K562 (cell line): ENCODE data around the gene NDUFAB1. TPM values are rescaled to one million over a fixed set of nuclear protein-coding genes. Genes with fewer than 3 reads are reported as not detected.

Source experiments
- ARID4B ChIP-seq: sonication (generic); formaldehyde crosslinking; IDR thresholded peaks from 2 replicates; pipeline ENCODE4 v1.8.0; 2022; ENCODE audit warnings: mild to moderate bottlenecking, missing genetic modification reagents
- CBFA2T2 ChIP-seq: fragments of 450-650 bp; conservative IDR thresholded peaks from 2 replicates; pipeline ENCODE4 v1.6.1; 2017; ENCODE audit warnings: mild to moderate bottlenecking
- CREB3L1 ChIP-seq: fragments of 450-650 bp; IDR thresholded peaks from 2 replicates; pipeline ENCODE4 v1.6.1; 2014; ENCODE audit warnings: low read depth, mild to moderate bottlenecking, moderate library complexity, borderline replicate concordance
- CREBBP ChIP-seq: IDR thresholded peaks from one replicate; pipeline ENCODE4 v1.6.1; 2012; ENCODE audit warnings: low read depth, mild to moderate bottlenecking, control low read depth, inconsistent platforms, low read length
- CREM ChIP-seq: IDR thresholded peaks from 2 replicates; pipeline ENCODE4 v1.6.1; 2014; ENCODE audit warnings: antibody characterized with exemption, low read depth
- HDAC2 ChIP-seq: fragments of 450-650 bp; IDR thresholded peaks from 2 replicates; pipeline ENCODE4 v1.6.1; 2016; ENCODE audit warnings: mild to moderate bottlenecking
- HDAC3 ChIP-seq: fragments of 450-650 bp; IDR thresholded peaks from 2 replicates; pipeline ENCODE4 v1.6.1; 2018; ENCODE audit warnings: borderline replicate concordance, mild to moderate bottlenecking, moderate library complexity; ENCODE audit not compliant: partially characterized antibody
- LARP7 ChIP-seq: fragments of 450-650 bp; IDR thresholded peaks from 2 replicates; pipeline ENCODE4 v1.6.1; 2016
- MYNN ChIP-seq, 2 experiments: sonication (generic); formaldehyde crosslinking in 1 of 2; IDR thresholded peaks; 2 replicates each; pipeline versions ENCODE4 v1.5.0 to v1.6.1; 2016 to 2020; ENCODE audit warnings: antibody characterized with exemption in 1 of 2, missing genetic modification reagents in 1 of 2
- NFE2 ChIP-seq: IDR thresholded peaks from 2 replicates; pipeline ENCODE4 v1.6.1; 2014; ENCODE audit warnings: antibody characterized with exemption, low read depth
- SIN3B ChIP-seq: fragments of 450-650 bp; IDR thresholded peaks from 2 replicates; pipeline ENCODE4 v1.6.1; 2017; ENCODE audit warnings: low read depth, mild to moderate bottlenecking, moderate library complexity
- SMARCE1 ChIP-seq: fragments of 450-650 bp; IDR thresholded peaks from 2 replicates; pipeline ENCODE4 v1.7.1; 2016; ENCODE audit warnings: mild to moderate bottlenecking
- SP2 ChIP-seq: IDR thresholded peaks from 2 replicates; pipeline ENCODE4 v1.6.1; 2011; ENCODE audit warnings: mild to moderate bottlenecking, low read depth, low read length, moderate library complexity; ENCODE audit not compliant: poor library complexity, severe bottlenecking; ENCODE audit errors: extremely low read depth
- XRCC5 ChIP-seq: fragments of 200-400 bp; formaldehyde crosslinking; IDR thresholded peaks from 2 replicates; pipeline ENCODE4 v1.6.1; 2017; ENCODE audit warnings: low read depth, mild to moderate bottlenecking, low read length
- ZNF512 ChIP-seq: IDR thresholded peaks from 2 replicates; pipeline ENCODE4 v1.6.1; 2016; ENCODE audit warnings: missing genetic modification characterization, missing compliant biosample characterization
- polyA plus RNA-seq, 8 experiments: library from polyadenylated mRNA; depleted of rRNA in 4 of 8; stranded (reverse) in 5 of 8; unstranded in 3 of 8; fragments of >200 nt; fragmentation: Nextera tagmentation in 2 of 8; fragmentation: Illumina TruSeq in 1 of 8; extraction: Ambion mirVana in 2 of 8; extraction: Trizol in 1 of 8; gene quantifications; 2 replicates each; pipeline versions ENCODE4 v1.2.1 to v1.2.3, GENCODE V29; 2011 to 2014; ENCODE audit warnings: inconsistent platforms in 1 of 8, missing spikeins in 1 of 8
- total RNA-seq, 7 experiments: library from RNA; depleted of rRNA in 6 of 7; stranded (reverse); fragments of >200 nt in 6 of 7; fragmentation: Illumina TruSeq in 2 of 7; extraction: Trizol in 2 of 7; gene quantifications; 2 replicates each; pipeline versions ENCODE4 v1.2.1 to v1.2.3, GENCODE V29; 2011 to 2021; ENCODE audit warnings: low replicate concordance in 1 of 7
- TF ChIP-seq, protein P1 (sequence below): fragments of 450-650 bp; IDR thresholded peaks from 2 replicates; pipeline ENCODE4 v1.6.1; 2016; ENCODE audit warnings: missing biosample characterization, missing genetic modification characterization
- TF ChIP-seq, protein P2 (sequence below): fragments of 450-650 bp; IDR thresholded peaks from 2 replicates; pipeline ENCODE4 v1.7.0; 2016; ENCODE audit warnings: borderline replicate concordance

NDUFAB1 gene
- total and polyA plus RNA-seq, 9 of the 15 experiments (the other 6 are each of a cell fraction or from before 2014, with no cell fraction given) = 123 to 481 (median 238) TPM

DNA sequence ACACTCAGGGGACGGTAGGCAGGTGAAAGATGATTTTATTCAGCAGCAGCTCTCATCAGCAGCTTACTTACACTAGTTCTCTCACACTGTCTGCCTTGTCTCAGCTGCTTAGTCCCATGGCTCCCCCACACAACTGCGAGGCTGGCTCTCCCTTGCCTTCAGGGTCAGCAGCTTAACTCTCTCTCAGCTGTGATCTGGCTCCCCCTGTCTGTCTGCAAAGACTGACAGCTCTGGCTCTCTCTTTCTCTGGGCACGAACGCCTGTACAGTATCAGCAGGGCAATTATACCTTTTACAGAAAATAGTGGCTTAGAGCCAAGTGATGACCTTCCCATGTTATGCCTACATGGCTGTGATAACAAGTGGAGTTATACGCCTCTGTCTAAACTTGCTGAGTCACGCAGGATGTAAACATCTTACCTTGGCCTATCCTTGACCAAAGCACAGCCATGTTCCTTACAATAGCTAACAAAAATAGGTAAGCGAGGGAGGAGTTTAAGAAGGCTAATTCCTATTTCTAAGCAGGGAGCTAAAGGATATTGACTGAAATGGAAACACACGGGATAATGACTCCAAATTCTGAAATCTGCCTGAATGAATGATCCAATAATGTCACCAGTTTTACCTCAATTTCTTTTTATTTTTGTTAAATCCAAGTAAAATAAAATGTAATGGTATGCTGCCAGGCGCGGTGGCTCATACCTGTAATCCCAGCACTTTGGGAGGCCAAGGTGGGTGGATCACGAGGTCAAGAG is 1.1 kb upstream of the NDUFAB1 start (continued):
- TF ChIP-seq, protein P1, sequence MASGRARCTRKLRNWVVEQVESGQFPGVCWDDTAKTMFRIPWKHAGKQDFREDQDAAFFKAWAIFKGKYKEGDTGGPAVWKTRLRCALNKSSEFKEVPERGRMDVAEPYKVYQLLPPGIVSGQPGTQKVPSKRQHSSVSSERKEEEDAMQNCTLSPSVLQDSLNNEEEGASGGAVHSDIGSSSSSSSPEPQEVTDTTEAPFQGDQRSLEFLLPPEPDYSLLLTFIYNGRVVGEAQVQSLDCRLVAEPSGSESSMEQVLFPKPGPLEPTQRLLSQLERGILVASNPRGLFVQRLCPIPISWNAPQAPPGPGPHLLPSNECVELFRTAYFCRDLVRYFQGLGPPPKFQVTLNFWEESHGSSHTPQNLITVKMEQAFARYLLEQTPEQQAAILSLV (tag) = peak; percentile 100
- TF ChIP-seq, protein P2, sequence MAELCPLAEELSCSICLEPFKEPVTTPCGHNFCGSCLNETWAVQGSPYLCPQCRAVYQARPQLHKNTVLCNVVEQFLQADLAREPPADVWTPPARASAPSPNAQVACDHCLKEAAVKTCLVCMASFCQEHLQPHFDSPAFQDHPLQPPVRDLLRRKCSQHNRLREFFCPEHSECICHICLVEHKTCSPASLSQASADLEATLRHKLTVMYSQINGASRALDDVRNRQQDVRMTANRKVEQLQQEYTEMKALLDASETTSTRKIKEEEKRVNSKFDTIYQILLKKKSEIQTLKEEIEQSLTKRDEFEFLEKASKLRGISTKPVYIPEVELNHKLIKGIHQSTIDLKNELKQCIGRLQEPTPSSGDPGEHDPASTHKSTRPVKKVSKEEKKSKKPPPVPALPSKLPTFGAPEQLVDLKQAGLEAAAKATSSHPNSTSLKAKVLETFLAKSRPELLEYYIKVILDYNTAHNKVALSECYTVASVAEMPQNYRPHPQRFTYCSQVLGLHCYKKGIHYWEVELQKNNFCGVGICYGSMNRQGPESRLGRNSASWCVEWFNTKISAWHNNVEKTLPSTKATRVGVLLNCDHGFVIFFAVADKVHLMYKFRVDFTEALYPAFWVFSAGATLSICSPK = no peak
- no peak for TF ChIP-seq SP2
- TF ChIP-seq NFE2 = peak; percentile 99
- 0 out of 2 replicates have a peak, but pooled peaks have one; percentile 24 for TF ChIP-seq CBFA2T2
- peak; percentile 86 for TF ChIP-seq SMARCE1
- 0 out of 2 replicates have a peak, but pooled peaks have one; percentile 47 for TF ChIP-seq MYNN (IDR thresholded peaks at IDR 0.05)
- TF ChIP-seq MYNN (CRISPR knock-in tag; IDR thresholded peaks at IDR 0.05) = no peak
- no peak for TF ChIP-seq LARP7
- TF ChIP-seq CREB3L1 = peak; percentile 56; the same call in 1 of the 2 replicates
- TF ChIP-seq CREBBP = no peak
- TF ChIP-seq ZNF512 = no peak
- TF ChIP-seq HDAC2 = peak; percentile 96
- TF ChIP-seq CREM = peak; percentile 56
- TF ChIP-seq HDAC3 = peak; percentile 68
- no peak for TF ChIP-seq XRCC5
- peak; percentile 60 for TF ChIP-seq ARID4B (CRISPR knock-in tag)
- TF ChIP-seq SIN3B = 0 out of 2 replicates have a peak, but pooled peaks have one; percentile 24
